ENCODE measurements around the gene MARK3. TPM values are rescaled to one million over a fixed set of nuclear protein-coding genes. Genes with fewer than 3 reads are reported as not detected.

The MARK3 gene
- total RNA-seq, 1 experiment from 2014 or later: 81.9 TPM

- H3K79me1 ChIP-seq (ENCODE audit: insufficient read depth, low read depth, low read length, poor library complexity, severe bottlenecking): no peaks in the 10 kb centered on the region
- H4K5ac ChIP-seq (ENCODE audit: insufficient read length, low read depth, low read length): no peak overlapping the region
- no CpG with 5 or more reads among the region's 12 CpGs for WGBS (ENCODE audit: extremely low coverage, insufficient read length, low lambda C conversion rate)
- H4K91ac ChIP-seq (ENCODE audit: insufficient read length, low read depth, low read length): no peak overlapping the region
- H3K4me2 ChIP-seq (ENCODE audit: insufficient read depth, insufficient read length, low read length): no peak overlapping the region
- no peak overlapping the region for H2BK15ac ChIP-seq (ENCODE audit: low read depth, low read length)
- H2AFZ ChIP-seq (ENCODE audit: low read length): no peak overlapping the region
- no peak for DNase-seq
- H3K9me3 ChIP-seq (ENCODE audit: control insufficient read depth, low read depth, low read length): no peaks in the 10 kb centered on the region
- H3K27ac Mint-ChIP-seq: peak overlapping the region; percentile 14 to 76 (median 53); a peak in 3 of 7 replicates
- no peak overlapping the region for H3K4ac ChIP-seq (ENCODE audit: low read depth, low read length)
- H3K18ac ChIP-seq (ENCODE audit: insufficient read length, low read depth, low read length): no peak overlapping the region
- no peak overlapping the region for H2BK120ac ChIP-seq (ENCODE audit: low read depth, low read length, poor library complexity, severe bottlenecking)
- H4K8ac ChIP-seq (replicated peaks; ENCODE audit: insufficient read length, low read depth, low read length): no peak overlapping the region
- H3K9ac ChIP-seq (ENCODE audit: extremely low read depth, insufficient read length, low read length): no peak overlapping the region
- H3K23me2 ChIP-seq (ENCODE audit: insufficient read length, low read depth, low read length, poor library complexity, severe bottlenecking): no peaks in the 10 kb centered on the region
- H4K20me1 ChIP-seq (ENCODE audit: control insufficient read depth, insufficient read depth, insufficient read length): peaks cover 3% of the 10 kb centered on the region
- H3K27ac ChIP-seq (ENCODE audit: insufficient read length, low read depth, low read length): no peak overlapping the region
- no peak overlapping the region for H2BK5ac ChIP-seq (ENCODE audit: insufficient read length, low read length)
- H3K9me3 Mint-ChIP-seq: no peaks in the 10 kb centered on the region; a peak in 1 of 5 replicates
- no peak overlapping the region for H3K23ac ChIP-seq (ENCODE audit: insufficient read length, low read depth, low read length)
- H2BK20ac ChIP-seq (ENCODE audit: low read depth, low read length, poor library complexity, severe bottlenecking): no peak overlapping the region
- TF ChIP-seq CTCF (conservative IDR thresholded peaks at IDR 0.05): no peak
- H3K4me1 ChIP-seq (ENCODE audit: insufficient read depth, low read length): peaks cover 5% of the 10 kb centered on the region; the same call in 1 of the 2 replicates
- H3K36me3 Mint-ChIP-seq (ENCODE audit: insufficient read depth in 1 of 3, low read depth in 3 of 3): peaks cover 10 to 29% (median 27%) of the 10 kb centered on the region in 3 experiments; a peak in 6 of 7 replicates
- H3K79me2 ChIP-seq (ENCODE audit: insufficient read depth, low read length): no peaks in the 10 kb centered on the region
- H3K27me3 ChIP-seq (ENCODE audit: insufficient read depth, low read length): no peaks in the 10 kb centered on the region
- H3K56ac ChIP-seq (ENCODE audit: insufficient read length, low read depth, low read length): no peak overlapping the region
- H3K4me1 Mint-ChIP-seq: peaks cover 15 to 19% of the 10 kb centered on the region in 2 experiments
- H3K27me3 Mint-ChIP-seq (ENCODE audit: low read depth): no peaks in the 10 kb centered on the region; the same call in 1 of the 2 replicates
- no peak overlapping the region for H3K14ac ChIP-seq (ENCODE audit: insufficient read depth, low read length)
- H3K4me3 Mint-ChIP-seq: no peak overlapping the region
- H2BK12ac ChIP-seq (ENCODE audit: insufficient read length, low read depth, low read length): no peak overlapping the region
- no peak overlapping the region for H2AK5ac ChIP-seq (ENCODE audit: insufficient read length, low read length)
- no peak overlapping the region for H3T11ph ChIP-seq (ENCODE audit: low read length)
Measured at GRCh38 chr14:103347091-103347815, 38.0 kb upstream of the MARK3 start.

Data from H9 (cell line).